ENCODE results near the gene GGA2.
"Not testable (repeated sequence)": the region's sequence is repeated elsewhere in the genome, so short reads cannot be mapped to it uniquely, and the experiment has no call there.

The GGA2 gene

GRCh38 chr16:23527961-23528643 is 17.8 kb upstream of the GGA2 start:
- H3K4me3 ChIP-seq (ENCODE audit: low read depth, low read length) = no peak overlapping the region
- no peak for DNase-seq (ENCODE audit: low read depth)

- DNase-seq (ENCODE audit: low read depth) = no peak
- H3K4me3 ChIP-seq (ENCODE audit: low read depth, low read length) = no peak overlapping the region
Measured at GRCh38 chr16:23524886-23525285, 14.6 kb upstream of the GGA2 start.

- DNase-seq (ENCODE audit: low read depth) = no peak
- no peak overlapping the region for H3K4me3 ChIP-seq (ENCODE audit: low read depth, low read length)
Measured at GRCh38 chr16:23523876-23524385, 13.6 kb upstream of the GGA2 start.

GRCh38 chr16:23523321-23523720 is 13.0 kb upstream of the GGA2 start:
- DNase-seq (ENCODE audit: low read depth) = no peak
- no peak overlapping the region for H3K4me3 ChIP-seq (ENCODE audit: low read depth, low read length)

- H3K4me3 ChIP-seq (ENCODE audit: low read depth, low read length) = no peak overlapping the region
- DNase-seq (ENCODE audit: low read depth) = no peak
Measured at GRCh38 chr16:23521965-23522364, 11.7 kb upstream of the GGA2 start.

- H3K4me3 ChIP-seq (ENCODE audit: low read depth, low read length) = no peak overlapping the region
- no peak for DNase-seq (ENCODE audit: low read depth)
Measured at GRCh38 chr16:23521037-23521743, 10.9 kb upstream of the GGA2 start.

- no peak for DNase-seq (ENCODE audit: low read depth)
- no peak overlapping the region for H3K4me3 ChIP-seq (ENCODE audit: low read depth, low read length)
Measured at GRCh38 chr16:23520500-23520899, 10.2 kb upstream of the GGA2 start.

- no peak for DNase-seq (ENCODE audit: low read depth)
- H3K4me3 ChIP-seq (ENCODE audit: low read depth, low read length) = no peak overlapping the region
Measured at GRCh38 chr16:23519282-23519681, 9.0 kb upstream of the GGA2 start.

- no peak overlapping the region for H3K4me3 ChIP-seq (ENCODE audit: low read depth, low read length)
- no peak for DNase-seq (ENCODE audit: low read depth)
Measured at GRCh38 chr16:23518435-23518891, 8.2 kb upstream of the GGA2 start.

GRCh38 chr16:23516366-23517137 is 6.3 kb upstream of the GGA2 start:
- no peak for DNase-seq (ENCODE audit: low read depth)
- no peak overlapping the region for H3K4me3 ChIP-seq (ENCODE audit: low read depth, low read length)

GRCh38 chr16:23515881-23516280 is 5.6 kb upstream of the GGA2 start:
- DNase-seq (ENCODE audit: low read depth) = no peak
- H3K4me3 ChIP-seq (ENCODE audit: low read depth, low read length) = no peak overlapping the region

GRCh38 chr16:23514381-23515152 is 4.3 kb upstream of the GGA2 start:
- DNase-seq (ENCODE audit: low read depth) = no peak
- no peak overlapping the region for H3K4me3 ChIP-seq (ENCODE audit: low read depth, low read length)

GRCh38 chr16:23512168-23512695 is 1.9 kb upstream of the GGA2 start:
- no peak overlapping the region for H3K4me3 ChIP-seq (ENCODE audit: low read depth, low read length)
- no peak for DNase-seq (ENCODE audit: low read depth)

GRCh38 chr16:23511731-23512130 is 1.4 kb upstream of the GGA2 start:
- H3K4me3 ChIP-seq (ENCODE audit: low read depth, low read length) = no peak overlapping the region
- DNase-seq (ENCODE audit: low read depth) = no peak

GRCh38 chr16:23510915-23511270 is 599 bp upstream of the GGA2 start:
- DNase-seq (ENCODE audit: low read depth) = not testable (repeated sequence)
- peak overlapping the region; percentile 69 for H3K4me3 ChIP-seq (ENCODE audit: low read depth, low read length)

GRCh38 chr16:23509782-23510163 is 521 bp downstream of the GGA2 start:
- H3K4me3 ChIP-seq (ENCODE audit: low read depth, low read length) = peak overlapping the region; percentile 69
- no peak for DNase-seq (ENCODE audit: low read depth)

- H3K4me3 ChIP-seq (ENCODE audit: low read depth, low read length) = peak overlapping the region; percentile 69
- DNase-seq (ENCODE audit: low read depth) = no peak
Measured at GRCh38 chr16:23509441-23509754, 896 bp downstream of the GGA2 start.

GRCh38 chr16:23508589-23509440 is 1.5 kb downstream of the GGA2 start:
- DNase-seq (ENCODE audit: low read depth) = no peak
- peak overlapping the region; percentile 69 for H3K4me3 ChIP-seq (ENCODE audit: low read depth, low read length)

- no peak for DNase-seq (ENCODE audit: low read depth)
- H3K4me3 ChIP-seq (ENCODE audit: low read depth, low read length) = no peak overlapping the region
Measured at GRCh38 chr16:23506606-23506994, 3.7 kb downstream of the GGA2 start.

All from skeletal muscle cell (primary cell).